HG03064 (cell line): ENCODE results near the gene TAGLN3.

Source experiments
- ATAC-seq: cut with Tn5 transposase; IDR thresholded peaks from one replicate; pipeline ENCODE4 v1.9.1; 2021; ENCODE audit warnings: low read depth; ENCODE audit not compliant: unreplicated experiment

The TAGLN3 gene

GRCh38 chr3:111976254-111976653, 22.5 kb upstream of the TAGLN3 start:
- ATAC-seq, result no peak

DNA sequence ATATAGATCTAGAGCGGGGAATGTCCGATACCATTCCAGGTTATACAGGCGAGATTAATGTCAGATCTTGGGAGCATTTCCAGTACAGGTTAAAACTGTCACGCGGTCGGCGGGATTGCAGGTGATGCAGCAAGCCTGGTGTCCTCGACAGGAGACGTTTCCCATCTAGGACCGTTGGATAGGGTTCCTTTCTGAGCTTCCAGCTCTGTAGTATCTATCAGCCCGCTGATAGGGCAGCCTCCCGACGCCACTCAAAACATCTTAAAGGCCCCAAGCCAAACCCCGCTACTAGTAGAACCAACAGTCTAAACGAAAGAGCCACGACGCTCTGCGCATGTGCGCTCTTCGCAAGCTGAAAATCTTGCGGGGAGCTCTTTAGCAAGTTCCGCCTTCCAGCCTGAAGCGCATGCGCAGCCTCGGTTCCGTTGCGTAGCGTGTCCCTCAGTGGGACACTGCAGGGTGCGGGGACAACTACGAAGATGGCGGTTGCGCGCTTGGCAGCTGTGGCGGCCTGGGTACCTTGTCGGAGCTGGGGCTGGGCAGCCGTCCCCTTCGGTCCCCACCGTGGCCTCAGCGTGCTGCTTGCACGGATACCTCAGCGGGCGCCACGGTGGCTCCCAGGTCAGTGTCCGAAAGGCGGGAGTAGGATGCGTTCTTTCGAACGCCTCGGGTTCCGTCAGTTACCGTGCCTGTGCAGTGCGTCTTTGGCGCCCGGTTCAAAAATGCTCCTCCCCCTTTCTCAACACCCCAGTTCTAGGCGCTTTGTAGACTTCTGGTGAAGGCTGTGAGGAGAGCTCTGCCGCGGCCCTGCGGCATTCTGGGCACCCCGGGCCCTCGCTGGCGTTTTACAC, 19.9 kb upstream of the TAGLN3 start, which contains the start of gene ABHD10:
ABHD10 (plus strand) TSS at position 444 of the 851 bp plus-strand sequence; CDS start at position 480, 36 bp downstream.
- ATAC-seq, result peak; percentile 96

DNA sequence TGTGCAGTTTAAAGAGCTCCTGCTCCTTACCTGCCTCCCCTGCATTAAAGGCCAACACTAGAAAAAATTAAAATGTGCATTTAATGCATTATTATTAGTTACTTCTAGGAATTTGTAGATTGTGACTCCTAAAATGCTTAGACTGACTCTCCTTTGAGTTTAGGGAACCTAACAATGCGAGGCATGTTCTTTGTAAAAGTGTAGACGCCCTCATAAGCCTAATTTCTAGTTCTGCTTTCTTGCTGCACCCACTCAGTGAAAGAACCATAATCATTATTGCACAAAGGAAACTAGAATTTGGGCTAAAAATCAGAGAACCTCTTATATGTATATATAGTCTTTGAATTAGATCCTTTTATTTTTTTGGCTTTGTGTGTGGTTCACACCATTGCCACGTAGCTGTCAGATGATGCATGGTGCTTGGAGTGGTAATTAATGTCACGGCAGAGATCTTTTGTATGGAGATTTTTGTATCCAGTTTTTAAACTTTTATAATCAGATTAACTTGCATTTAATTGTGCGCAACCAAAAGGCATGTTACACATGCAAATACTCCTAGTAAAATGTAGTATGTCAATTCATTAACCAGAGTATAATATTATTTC, 19.2 kb upstream of the TAGLN3 start:
- ATAC-seq, result peak; percentile 32

DNA sequence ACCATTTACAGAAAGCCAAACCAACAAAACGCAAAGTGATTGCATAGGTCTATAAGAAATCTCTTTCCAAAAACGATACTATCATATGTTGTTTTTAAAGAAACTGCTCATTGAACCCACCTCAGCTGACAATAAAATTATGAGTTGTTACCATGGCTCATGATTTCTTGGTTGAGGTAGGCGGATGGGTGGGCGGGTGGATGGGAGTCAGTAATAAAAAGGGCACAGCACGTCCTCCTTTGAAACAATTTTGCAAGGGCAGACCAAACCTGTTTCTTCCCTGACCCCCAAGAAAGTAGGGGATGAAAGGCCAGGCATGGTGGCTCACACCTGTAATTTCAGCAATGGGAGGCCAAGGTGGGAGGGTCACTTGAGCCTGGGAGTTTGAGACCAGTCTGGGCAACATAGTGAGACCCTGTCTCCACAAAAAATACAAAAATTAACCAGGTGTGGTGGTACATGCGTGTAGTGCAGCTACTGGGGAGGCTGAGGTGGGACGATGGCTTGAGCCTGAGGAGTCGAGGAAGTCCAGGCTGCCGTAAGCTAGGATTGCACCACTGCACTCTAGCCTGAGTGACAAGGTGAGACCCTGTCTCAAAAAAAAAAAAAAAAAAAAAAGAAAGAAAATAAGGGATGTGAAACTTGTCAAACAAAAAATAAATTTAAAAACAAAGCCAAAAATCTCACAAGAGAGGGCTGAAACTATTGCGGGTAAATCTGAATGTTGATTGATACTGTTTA, 17.8 kb upstream of the TAGLN3 start:
- no peak for ATAC-seq

DNA sequence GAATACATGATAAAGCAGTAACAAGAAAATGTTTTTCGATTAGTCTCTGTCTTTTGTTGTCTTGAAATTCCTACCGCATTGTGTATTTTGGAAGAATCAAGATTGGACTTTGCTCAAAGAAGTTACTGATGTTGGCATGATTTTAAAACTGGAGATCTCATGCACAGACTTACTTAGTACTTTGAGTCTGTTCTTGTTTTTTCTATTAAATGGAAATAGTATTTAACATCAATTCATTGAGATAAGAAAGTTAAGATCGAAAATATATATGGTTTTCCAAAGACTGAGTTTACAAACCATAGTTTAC, 17.3 kb upstream of the TAGLN3 start:
- ATAC-seq, result no peak

GRCh38 chr3:111984636-111985298, 14.0 kb upstream of the TAGLN3 start:
- no peak for ATAC-seq

- no peak for ATAC-seq
These were observed 11.9 kb upstream of the TAGLN3 start for GRCh38 chr3:111986800-111987199.

DNA sequence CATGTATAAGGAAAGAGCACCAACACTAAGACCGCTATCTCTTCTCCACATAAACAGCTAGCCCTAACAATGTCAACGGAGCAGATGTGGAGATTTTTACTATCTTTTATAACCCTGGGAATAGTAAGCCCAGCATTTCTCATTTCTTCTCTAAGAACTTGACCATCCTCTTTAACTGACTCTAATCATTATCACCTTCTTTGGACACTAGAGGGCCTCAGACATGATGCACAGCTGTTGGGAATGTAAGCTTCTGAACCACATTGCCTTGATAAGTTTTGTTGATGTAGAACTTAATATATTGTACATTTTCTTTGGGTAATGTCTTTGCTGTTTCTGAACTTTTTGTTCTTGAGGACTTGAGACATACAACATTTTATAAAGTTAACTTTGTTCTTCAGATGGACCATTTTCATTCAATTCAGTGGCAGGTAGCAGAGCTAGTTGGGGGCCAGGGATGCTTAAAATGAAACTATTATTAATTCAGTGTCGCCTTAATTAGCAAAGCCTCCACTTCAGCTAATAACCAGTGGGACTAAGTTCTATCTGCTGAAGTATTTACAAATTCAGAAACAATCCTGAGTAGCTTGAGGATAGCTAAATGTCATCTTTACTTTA, 9.6 kb upstream of the TAGLN3 start:
- peak; percentile 81 for ATAC-seq

GRCh38 chr3:111993038-111993437, 5.7 kb upstream of the TAGLN3 start:
- ATAC-seq, result no peak

- no peak for ATAC-seq
These were observed 982 bp downstream of the TAGLN3 start for GRCh38 chr3:111999484-112000324.

GRCh38 chr3:112000367-112000771, 1.6 kb downstream of the TAGLN3 start:
- no peak for ATAC-seq

GRCh38 chr3:112000966-112001365, 2.2 kb downstream of the TAGLN3 start:
- no peak for ATAC-seq

- no peak for ATAC-seq
These were observed 2.8 kb downstream of the TAGLN3 start for GRCh38 chr3:112001526-112001925.

DNA sequence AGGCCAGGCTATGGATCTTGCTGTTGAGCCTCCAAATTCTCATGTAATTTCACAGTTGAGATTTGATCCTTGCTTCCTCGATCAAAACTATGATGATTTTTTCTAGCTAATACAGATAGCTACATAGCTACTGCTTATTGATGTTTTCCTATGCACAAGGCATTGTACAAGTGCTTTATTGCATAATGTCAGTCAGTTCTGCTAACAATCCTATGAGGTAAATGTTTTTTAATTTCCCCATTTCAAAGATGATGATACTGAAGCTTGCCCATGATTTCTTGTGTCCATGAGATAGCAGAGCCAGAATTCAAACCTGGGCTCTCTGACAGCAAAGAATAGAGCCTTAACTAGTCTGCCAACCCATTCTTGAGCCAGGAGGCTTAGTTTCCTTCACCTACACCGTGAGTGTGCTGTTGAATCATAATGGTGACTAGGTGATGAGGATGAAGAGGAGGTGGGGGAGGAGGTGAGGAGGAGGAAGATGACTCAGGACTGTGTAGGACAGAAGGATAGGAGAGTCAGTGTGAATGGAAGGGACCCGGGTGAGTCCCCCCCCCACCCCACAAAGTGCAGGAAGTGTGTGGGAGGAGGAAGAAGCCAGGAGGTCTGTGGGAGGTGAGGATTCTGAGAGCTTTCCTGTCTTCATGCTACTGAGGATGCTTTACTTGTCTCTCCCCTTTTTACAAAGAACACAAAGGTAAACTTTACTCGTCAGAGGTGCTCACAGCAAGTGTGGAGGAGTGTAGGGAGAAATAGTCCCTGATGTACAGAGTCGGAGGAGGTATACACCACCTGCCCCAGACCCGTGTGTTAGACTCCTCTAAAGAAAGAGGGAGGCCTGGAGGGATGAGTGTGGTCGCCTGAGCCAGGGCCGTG, 3.6 kb downstream of the TAGLN3 start:
- no peak for ATAC-seq

DNA sequence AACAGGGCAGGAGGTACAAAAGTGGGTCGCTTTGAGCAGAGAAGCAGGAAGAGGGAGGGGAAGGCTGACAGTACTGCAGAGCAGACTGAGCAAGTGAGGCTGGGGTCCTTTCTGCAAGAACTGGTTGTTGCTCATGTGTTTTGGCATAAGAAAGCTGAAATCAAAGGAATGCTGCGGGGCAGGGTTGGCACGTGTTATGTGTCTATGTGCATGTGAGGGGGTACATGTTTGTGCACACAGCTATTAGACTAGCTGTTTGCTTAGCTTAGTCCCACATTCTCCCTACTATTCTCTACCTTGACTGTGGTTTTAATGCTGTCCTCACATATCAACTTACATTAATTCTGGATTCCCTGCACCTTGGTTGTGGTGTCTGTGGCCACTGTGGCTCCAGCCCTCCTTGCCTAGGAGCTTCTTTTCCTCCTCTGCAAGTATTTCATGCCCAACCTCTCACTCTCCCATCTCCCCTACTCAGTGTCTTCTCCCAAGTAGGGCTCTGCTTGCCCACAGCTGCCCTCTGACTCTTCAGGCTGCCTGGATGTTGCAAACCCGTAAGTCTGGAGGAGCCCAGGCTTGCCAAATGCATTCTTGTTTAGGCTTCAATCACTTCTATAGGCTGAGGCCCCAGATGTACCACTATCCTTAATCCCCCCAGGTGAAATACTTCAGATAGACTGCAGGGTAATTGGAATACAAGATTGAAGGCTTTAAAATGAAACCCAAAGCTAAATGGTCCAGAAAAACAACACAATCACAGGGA, 4.8 kb downstream of the TAGLN3 start:
- ATAC-seq, result no peak

- no peak for ATAC-seq
These were observed 5.5 kb downstream of the TAGLN3 start for GRCh38 chr3:112004187-112004586.

- ATAC-seq, result no peak
These were observed 5.9 kb downstream of the TAGLN3 start for GRCh38 chr3:112004669-112005068.

DNA sequence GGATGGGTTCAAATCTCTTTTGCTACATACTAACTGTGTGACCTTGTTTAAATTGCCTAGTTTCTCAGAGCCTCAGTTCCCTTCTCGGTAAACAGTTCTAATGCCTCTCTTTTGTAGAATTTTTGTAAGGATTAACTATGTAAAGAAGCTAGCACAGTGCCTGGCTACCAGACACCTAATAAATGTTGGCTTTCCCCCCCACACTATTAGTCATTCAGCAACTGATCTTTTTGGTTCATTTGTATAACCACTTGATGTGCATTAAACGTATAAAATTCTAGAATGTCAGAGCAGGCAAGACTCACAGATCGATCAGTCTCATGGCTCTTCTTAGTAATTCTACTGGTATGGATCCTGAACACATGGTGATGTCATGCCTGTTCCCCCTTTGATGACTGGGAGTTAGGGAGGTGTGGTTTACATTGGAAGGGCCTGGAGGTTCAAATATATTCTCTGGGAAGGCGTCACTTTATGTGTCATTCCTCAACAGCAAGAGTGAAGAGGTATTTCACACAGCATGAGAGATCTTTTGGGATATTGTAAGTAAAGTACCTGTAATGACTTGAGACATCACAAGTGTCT, 6.5 kb downstream of the TAGLN3 start:
- ATAC-seq, result no peak
